ENCODE measurements around the gene CCDC90B. TPM values are rescaled to one million over a fixed set of nuclear protein-coding genes. Genes with fewer than 3 reads are reported as not detected.
"Not testable (repeated sequence)": the region's sequence is repeated elsewhere in the genome, so short reads cannot be mapped to it uniquely, and the experiment has no call there.

The CCDC90B gene
- total RNA-seq, 4 donors from 2014 or later = 31.1 to 34.6 (median 33.2) TPM

DNA sequence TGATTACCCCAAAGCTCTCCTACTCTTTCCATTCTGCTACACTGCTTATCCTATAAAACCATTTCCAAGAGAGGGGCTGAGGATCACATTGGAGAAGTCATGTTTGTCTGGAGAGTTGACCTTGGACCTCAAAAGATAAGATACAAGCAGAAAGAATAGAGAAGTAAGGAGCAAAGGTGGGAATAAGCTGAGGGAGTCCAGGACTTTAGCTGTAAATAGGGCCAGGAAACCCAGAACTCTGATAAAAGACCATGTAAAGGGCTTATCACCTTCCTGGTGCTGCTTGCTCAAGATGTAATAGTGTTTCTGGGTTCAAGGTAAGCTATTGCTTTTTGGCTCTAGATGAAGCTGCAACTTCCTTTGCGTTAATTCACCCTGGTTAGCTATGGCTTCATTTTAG, 32.8 kb upstream of the CCDC90B start:
- no peaks in the 10 kb centered on the region for H3K4me1 ChIP-seq
- H3K4me3 ChIP-seq = no peak overlapping the region
- H3K27me3 ChIP-seq = no peaks in the 10 kb centered on the region
- H3K36me3 ChIP-seq = no peaks in the 10 kb centered on the region
- ATAC-seq = no peak
- H3K27ac ChIP-seq = no peak overlapping the region
- TF ChIP-seq EP300 (IDR thresholded peaks at IDR 0.05) (no peak), POLR2A (IDR thresholded peaks at IDR 0.05) (no peak), POLR2AphosphoS5 (IDR thresholded peaks at IDR 0.05) (no peak)
- TF ChIP-seq, protein P1, sequence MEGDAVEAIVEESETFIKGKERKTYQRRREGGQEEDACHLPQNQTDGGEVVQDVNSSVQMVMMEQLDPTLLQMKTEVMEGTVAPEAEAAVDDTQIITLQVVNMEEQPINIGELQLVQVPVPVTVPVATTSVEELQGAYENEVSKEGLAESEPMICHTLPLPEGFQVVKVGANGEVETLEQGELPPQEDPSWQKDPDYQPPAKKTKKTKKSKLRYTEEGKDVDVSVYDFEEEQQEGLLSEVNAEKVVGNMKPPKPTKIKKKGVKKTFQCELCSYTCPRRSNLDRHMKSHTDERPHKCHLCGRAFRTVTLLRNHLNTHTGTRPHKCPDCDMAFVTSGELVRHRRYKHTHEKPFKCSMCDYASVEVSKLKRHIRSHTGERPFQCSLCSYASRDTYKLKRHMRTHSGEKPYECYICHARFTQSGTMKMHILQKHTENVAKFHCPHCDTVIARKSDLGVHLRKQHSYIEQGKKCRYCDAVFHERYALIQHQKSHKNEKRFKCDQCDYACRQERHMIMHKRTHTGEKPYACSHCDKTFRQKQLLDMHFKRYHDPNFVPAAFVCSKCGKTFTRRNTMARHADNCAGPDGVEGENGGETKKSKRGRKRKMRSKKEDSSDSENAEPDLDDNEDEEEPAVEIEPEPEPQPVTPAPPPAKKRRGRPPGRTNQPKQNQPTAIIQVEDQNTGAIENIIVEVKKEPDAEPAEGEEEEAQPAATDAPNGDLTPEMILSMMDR (IDR thresholded peaks at IDR 0.05) = no peak
- H3K9me3 ChIP-seq = no peaks in the 10 kb centered on the region
- 83 to 100% methylated on average over 1 of the region's 1 CpG for WGBS, 2 donors (ENCODE audit: low coverage in 1 of 2)

DNA sequence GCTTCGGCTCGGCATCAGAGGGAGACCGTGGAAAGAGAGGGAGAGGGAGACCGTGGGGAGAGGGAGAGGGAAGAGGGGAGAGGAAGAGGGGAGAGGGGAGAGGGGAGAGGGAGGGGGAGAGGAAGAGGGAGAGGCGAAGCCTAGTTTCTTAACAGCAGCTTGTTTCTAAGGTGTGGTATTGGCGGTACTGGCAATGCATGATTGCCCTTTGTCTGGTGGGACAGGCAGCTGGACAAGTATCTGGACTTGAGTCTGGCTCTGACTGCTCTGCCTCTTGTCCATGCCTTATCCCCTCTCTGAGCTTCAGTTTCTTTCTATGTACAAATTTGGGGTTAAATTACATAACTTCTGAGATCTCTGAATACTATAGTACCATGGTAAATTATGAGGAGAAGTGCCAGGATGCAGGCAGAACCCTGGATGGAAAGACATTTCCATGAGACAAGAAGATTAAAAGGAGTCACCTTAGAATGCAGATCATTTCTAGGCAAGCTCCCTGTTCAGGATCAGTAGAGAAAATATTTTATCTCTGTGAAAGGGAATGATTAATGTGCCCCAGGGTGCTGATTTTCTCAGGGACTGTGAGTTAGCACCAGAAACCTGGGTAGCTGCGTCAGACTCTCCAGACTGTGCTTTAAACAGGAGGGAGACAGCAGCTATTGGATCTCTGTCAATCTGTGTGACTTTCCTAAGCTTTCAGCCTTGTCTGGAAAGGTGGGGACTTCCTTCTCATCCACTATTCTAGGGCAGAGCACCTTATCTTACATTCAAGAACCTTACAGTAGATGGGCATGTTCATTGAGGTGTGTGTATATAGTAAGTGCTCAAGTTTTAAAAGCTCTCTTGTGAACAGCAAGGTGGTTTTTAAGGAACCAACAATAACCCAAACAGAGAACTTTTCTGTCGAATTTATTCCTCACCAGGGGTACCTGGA, 31.9 kb upstream of the CCDC90B start:
- Histone ChIP-seq H3K27ac (no peak overlapping the region), H3K27me3 (no peaks in the 10 kb centered on the region), H3K4me3 (no peak overlapping the region), H3K36me3 (no peaks in the 10 kb centered on the region), H3K9me3 (no peaks in the 10 kb centered on the region), H3K4me1 (no peaks in the 10 kb centered on the region)
- no peak for TF ChIP-seq EP300 (IDR thresholded peaks at IDR 0.05)
- TF ChIP-seq, protein P1 (IDR thresholded peaks at IDR 0.05) = no peak
- no peak for TF ChIP-seq POLR2AphosphoS5 (IDR thresholded peaks at IDR 0.05)
- TF ChIP-seq POLR2A (IDR thresholded peaks at IDR 0.05) = no peak
- 62 to 74% methylated on average over 7 to 8 of the region's 8 CpGs for WGBS, 2 donors (ENCODE audit: low coverage in 1 of 2)
- no peak for ATAC-seq

DNA sequence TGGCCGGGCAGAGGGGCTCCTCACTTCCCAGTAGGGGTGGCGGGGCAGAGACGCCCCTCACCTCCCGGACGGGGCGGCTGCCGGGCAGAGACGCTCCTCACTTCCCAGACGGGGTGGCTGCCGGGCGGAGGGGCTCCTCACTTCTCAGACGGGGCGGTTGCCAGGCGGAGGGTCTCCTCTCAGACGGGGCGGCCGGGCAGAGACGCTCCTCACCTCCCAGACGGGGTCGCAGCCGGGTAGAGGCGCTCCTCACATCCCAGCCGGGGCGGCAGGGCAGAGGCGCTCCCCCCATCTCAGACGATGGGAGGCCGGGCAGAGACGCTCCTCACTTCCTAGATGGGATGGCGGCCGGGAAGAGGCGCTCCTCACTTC, 30.7 kb upstream of the CCDC90B start:
- not testable (repeated sequence) for H3K4me1 ChIP-seq, H3K4me3 ChIP-seq, H3K27me3 ChIP-seq, H3K9me3 ChIP-seq, H3K36me3 ChIP-seq, H3K27ac ChIP-seq, ATAC-seq
- no CpG with 5 or more reads among the region's 31 CpGs for WGBS, 2 donors (ENCODE audit: low coverage in 1 of 2)

DNA sequence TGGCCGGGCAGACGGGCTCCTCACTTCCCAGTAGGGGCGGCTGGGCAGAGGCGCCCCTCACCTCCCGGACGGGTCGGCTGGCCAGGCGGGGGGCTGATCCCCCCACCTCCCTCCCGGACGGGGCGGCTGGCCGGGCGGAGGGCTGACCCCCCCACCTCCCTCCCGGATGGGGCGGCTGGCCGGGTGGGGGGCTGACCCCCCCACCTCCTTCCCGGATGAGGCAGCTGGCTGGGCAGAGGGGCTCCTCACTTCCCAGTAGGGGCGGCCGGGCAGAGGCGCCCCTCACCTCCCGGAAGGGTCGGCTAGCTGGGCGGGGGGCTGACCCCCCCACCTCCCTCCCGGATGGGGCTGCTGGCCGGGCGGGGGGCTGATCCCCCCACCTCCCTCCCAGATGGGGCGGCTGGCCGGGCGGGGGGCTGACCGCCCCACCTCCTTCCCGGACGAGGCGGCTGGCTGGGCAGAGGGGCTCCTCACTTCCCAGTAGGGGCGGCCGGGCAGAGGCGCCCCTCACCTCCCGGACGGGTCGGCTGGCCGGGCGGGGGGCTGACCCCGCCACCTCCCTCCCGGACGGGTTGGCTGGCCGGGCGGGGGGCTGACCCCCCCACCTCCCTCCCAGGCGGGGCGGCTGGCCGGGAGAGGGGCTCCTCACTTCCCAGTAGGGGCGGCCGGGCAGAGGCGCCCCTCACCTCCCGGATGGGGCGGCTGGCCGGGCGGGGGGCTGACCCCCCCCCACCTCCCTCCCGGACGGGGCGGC, 30.2 kb upstream of the CCDC90B start:
- not testable (repeated sequence) for H3K4me1 ChIP-seq, H3K9me3 ChIP-seq, H3K27me3 ChIP-seq, H3K27ac ChIP-seq, ATAC-seq, H3K36me3 ChIP-seq, H3K4me3 ChIP-seq
- WGBS, 2 donors (ENCODE audit: low coverage in 1 of 2) = no CpG with 5 or more reads among the region's 59 CpGs

DNA sequence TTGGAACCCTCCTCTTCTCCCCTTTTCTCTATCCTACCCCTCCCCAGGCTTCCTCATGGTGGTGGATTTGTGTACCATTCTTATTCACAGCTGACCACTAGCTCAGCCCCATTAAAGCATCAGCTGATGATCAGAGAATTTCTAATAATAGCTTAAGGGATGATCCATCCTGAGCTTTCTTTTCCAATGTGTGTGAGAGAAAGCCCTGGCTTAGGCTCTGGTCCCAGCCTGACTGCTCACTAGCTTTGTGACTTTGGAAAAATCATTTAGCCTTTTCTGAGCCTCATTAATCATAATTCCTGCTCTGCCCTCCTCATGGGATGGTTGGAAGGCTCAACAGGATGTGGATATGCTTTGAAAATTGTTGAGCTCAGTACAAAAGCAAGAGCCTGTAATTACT, 26.3 kb upstream of the CCDC90B start:
- no peaks in the 10 kb centered on the region for H3K4me1 ChIP-seq
- no peaks in the 10 kb centered on the region for H3K9me3 ChIP-seq
- no peaks in the 10 kb centered on the region for H3K36me3 ChIP-seq
- ATAC-seq = no peak
- no peak overlapping the region for H3K27ac ChIP-seq
- no peaks in the 10 kb centered on the region for H3K27me3 ChIP-seq
- no peak for TF ChIP-seq POLR2A (IDR thresholded peaks at IDR 0.05)
- TF ChIP-seq EP300 (IDR thresholded peaks at IDR 0.05) = no peak
- TF ChIP-seq, protein P1 (IDR thresholded peaks at IDR 0.05) = no peak
- TF ChIP-seq POLR2AphosphoS5 (IDR thresholded peaks at IDR 0.05) = no peak
- H3K4me3 ChIP-seq = no peak overlapping the region

DNA sequence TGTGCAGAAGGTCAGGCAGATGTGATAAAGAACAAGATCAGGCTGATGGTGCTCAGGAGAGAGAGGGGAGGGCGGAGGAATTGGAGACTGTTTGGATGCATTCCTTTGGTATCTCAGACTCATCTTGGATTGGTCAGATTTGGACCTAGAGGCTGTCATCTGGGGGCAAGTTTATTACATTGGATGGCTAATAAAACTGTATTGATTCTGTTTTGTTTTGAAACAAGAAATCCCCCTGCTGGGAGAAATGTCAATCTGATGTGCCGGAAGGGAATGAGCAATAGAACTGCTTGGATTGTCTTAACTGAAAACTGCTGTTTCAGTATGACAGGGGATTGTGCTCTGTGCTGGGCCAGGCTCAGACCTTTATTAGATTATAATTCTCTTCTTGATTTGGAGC, 25.5 kb upstream of the CCDC90B start:
- no peak overlapping the region for H3K4me3 ChIP-seq
- ATAC-seq = no peak
- H3K27ac ChIP-seq = no peak overlapping the region
- no peaks in the 10 kb centered on the region for H3K9me3 ChIP-seq
- H3K4me1 ChIP-seq = no peaks in the 10 kb centered on the region
- H3K36me3 ChIP-seq = no peaks in the 10 kb centered on the region
- TF ChIP-seq, protein P1 (IDR thresholded peaks at IDR 0.05) = no peak
- 94 to 96% methylated on average over 2 of the region's 2 CpGs for WGBS, 2 donors (ENCODE audit: low coverage in 1 of 2)
- H3K27me3 ChIP-seq = no peaks in the 10 kb centered on the region
